Anterior cingulate cortex (tissue), 58 donors: ENCODE data around the gene TRUB1.
A peak's percentile ranks its signal among the peaks of the same experiment; 100 is the strongest.

Experiments used
- DNase-seq, 58 donors: peaks; one replicate each; lab custom pipeline; 2025; lab: John Stamatoyannopoulos, UW

TRUB1 gene

DNA sequence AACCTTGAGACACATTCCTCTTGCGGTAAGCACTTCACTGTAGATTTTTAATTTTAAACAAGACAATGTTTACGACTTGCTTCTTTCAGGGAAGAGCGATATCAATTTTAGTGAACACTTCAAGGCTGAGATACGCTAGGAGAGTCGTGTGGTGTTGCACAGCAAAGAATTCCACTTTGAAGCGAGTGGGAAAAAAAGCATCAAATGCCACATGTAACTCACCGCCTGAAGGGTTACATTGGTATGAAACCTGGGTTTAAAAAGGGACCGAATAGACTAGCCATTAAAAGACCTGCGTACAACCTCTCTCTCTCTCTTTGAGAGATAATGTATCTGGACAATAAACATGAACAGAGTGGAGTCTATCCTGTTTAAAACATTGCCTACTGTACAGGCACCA is 86.4 kb downstream of the TRUB1 start:
- DNase-seq: no peak

DNA sequence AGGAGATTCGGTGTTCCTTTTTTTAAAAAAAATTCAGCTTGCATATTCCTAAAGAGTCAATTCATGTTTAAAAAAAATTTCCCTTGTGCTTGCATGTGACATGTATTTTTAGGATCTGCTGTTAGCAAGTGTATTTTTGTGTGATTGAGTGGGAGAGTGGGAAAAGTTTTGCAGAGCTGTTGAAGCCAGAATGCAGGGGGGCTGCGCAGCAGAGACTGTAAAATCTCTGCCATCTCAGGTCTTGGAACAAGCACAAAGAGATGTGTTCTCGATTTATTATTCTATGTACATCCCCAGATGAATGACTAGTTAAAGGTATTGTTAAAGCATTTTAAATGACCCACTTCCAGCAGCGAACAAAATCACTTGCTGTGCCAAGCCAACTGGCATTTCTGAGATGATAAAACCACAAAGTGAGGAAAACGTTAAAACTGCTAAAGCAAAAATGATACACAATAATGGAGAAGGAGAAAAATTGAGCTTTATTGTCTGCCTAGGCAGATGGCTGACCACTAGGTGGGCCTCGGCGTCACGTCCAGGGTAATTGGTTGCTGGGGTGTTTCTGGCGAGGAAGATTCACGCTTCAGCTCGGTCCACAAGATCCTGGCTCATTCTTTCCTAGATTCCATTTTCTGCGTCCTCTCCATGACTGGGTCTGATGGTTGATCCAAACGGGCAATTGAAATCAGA is 88.2 kb downstream of the TRUB1 start:
- peak in 21 of 58 donors; percentile 4 to 66 (median 32) for DNase-seq

DNA sequence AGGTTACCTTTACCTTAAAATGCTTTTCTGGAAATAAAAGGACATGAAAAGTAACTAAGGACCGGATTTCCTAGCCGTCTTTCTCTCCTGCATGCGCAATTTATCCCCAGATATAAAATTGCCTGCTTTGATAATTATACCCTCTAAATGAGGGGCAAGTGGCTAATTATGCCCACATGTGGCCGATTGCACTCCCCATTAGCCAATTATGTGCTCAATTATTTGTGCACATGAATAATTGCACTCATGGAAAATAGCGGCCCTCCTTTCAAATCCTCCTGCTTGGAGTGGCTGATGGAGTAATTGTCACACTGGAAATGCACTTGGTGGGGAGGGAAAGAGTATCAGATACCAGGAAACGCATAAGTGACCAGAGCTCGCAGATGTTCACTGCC is 88.7 kb downstream of the TRUB1 start:
- no peak for DNase-seq
